22Rv1 (cell line): ENCODE results near the gene BPGM.

Experiments used
- H3K27ac ChIP-seq: fragments of 450-650 bp; 2 replicates; pipeline ENCODE4 v1.5.1; 2017
- CTCF ChIP-seq: fragments of 450-650 bp; IDR thresholded peaks from 2 replicates; pipeline ENCODE4 v1.5.1; 2017; ENCODE audit warnings: mild to moderate bottlenecking
- ZFX ChIP-seq: fragments of 450-650 bp; IDR thresholded peaks from 2 replicates; pipeline ENCODE4 v1.6.1; 2017; ENCODE audit warnings: antibody characterized with exemption, borderline replicate concordance

The BPGM gene

GRCh38 chr7:134704827-134705226 lies 58.2 kb downstream of the BPGM start:
- TF ChIP-seq ZFX (no peak), CTCF (no peak)
- no peak overlapping the region for H3K27ac ChIP-seq

GRCh38 chr7:134705716-134706115 lies 59.1 kb downstream of the BPGM start:
- H3K27ac ChIP-seq, result no peak overlapping the region
- no peak for TF ChIP-seq CTCF

- TF ChIP-seq ZFX (no peak), CTCF (no peak)
- no peak overlapping the region for H3K27ac ChIP-seq
Observed at GRCh38 chr7:134706468-134706867, 59.8 kb downstream of the BPGM start.

- H3K27ac ChIP-seq, result no peak overlapping the region
- TF ChIP-seq CTCF (no peak), ZFX (no peak)
Observed at GRCh38 chr7:134707663-134708378, 61.2 kb downstream of the BPGM start.

GRCh38 chr7:134708692-134709091 lies 62.0 kb downstream of the BPGM start:
- H3K27ac ChIP-seq, result no peak overlapping the region
- TF ChIP-seq ZFX (no peak), CTCF (no peak)

GRCh38 chr7:134709197-134709596 lies 62.5 kb downstream of the BPGM start:
- no peak overlapping the region for H3K27ac ChIP-seq
- TF ChIP-seq CTCF (no peak), ZFX (no peak)

GRCh38 chr7:134710511-134710853 lies 63.8 kb downstream of the BPGM start:
- TF ChIP-seq CTCF (no peak), ZFX (no peak)
- H3K27ac ChIP-seq, result no peak overlapping the region
